ENCODE results near the gene ZBTB32.
A peak's percentile ranks its signal among the peaks of the same experiment; 100 is the strongest.

DNA sequence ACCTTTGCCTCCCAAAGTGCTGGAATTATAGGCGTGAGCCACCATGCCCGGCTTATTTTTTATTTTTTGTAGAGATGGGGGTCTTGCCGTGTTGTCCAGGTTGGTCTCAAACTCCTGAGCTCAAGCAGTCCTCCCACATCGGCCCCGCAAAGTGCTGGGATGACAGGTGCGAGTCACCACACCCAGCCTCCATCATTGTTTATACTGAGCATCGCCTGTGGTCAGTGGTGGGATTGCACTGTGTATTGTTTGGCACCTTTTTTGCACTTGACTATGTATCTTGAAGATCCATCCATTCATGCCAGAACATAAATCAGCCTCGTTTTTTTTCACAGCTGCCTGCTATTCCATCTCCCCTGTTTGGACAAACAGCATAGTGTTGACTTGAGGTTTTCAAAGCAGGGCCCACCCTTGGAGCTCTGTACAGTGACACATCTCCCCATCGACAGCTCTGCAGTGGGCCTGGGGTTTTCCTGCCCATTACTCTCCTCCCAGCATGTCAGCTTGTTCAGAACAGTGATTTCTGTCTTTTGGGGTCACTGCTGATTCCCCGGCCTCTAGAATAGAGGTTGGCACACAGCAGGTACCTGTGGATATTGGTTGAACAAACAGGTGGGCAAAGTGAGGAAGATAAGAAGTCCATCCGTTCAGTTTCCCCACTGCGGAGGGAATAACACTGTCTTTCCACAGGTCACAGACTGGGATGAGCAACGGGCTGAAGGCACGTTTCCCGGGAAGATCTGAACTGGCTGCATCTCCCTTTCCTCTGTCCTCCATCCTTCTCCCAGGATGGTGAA, 46.3 kb upstream of the ZBTB32 start:
- TF ChIP-seq JUN (IDR thresholded peaks at IDR 0.05; ENCODE audit: low read depth, low read length) (no peak), TAF1 (IDR thresholded peaks at IDR 0.05; ENCODE audit: low read depth, low read length) (no peak), ZNF274 (IDR thresholded peaks at IDR 0.05; ENCODE audit: borderline replicate concordance, extremely low read depth, low read length) (no peak), EP300 (IDR thresholded peaks at IDR 0.05; ENCODE audit: borderline replicate concordance in 1 of 2, low read depth in 2 of 2, low read length in 2 of 2) (no peak), CTCF (IDR thresholded peaks at IDR 0.05; ENCODE audit: control extremely low read depth in 1 of 3, insufficient read depth in 1 of 3, low read depth in 1 of 3, low read length in 3 of 3) (peak in 2 of 3 experiments; percentile 18 to 34; a peak in 2 of 4 replicates), TCF12 (IDR thresholded peaks at IDR 0.05; ENCODE audit: low read depth, low read length) (no peak), POLR2A (IDR thresholded peaks at IDR 0.05; ENCODE audit: control extremely low read depth in 1 of 2, low read depth in 2 of 2, low read length in 2 of 2) (no peak), TEAD4 (IDR thresholded peaks at IDR 0.05; ENCODE audit: low read depth, low read length) (no peak), SP4 (IDR thresholded peaks at IDR 0.05; ENCODE audit: low read length) (no peak), EZH2 (IDR thresholded peaks at IDR 0.05; ENCODE audit: low read depth, low read length, severe bottlenecking) (no peak), RXRA (IDR thresholded peaks at IDR 0.05; ENCODE audit: insufficient read depth, low read depth, low read length) (no peak), USF2 (IDR thresholded peaks at IDR 0.05; ENCODE audit: low read length) (no peak), CEBPB (IDR thresholded peaks at IDR 0.05; ENCODE audit: low read depth, low read length) (no peak)
